Hematopoietic multipotent progenitor cell treated with erythropoietin and hydrocortisone succinate and interleukin-3 and kit ligand, for 15 days (in vitro differentiated cells): ENCODE data around the gene CSE1L.
"Not testable (repeated sequence)": the region's sequence is repeated elsewhere in the genome, so short reads cannot be mapped to it uniquely, and the experiment has no call there.

Experiments used
- DNase-seq: peaks from one replicate; pipeline ENCODE4 v3.0.0-alpha.2; 2015; ENCODE audit warnings: low spot score

Gene CSE1L

DNA sequence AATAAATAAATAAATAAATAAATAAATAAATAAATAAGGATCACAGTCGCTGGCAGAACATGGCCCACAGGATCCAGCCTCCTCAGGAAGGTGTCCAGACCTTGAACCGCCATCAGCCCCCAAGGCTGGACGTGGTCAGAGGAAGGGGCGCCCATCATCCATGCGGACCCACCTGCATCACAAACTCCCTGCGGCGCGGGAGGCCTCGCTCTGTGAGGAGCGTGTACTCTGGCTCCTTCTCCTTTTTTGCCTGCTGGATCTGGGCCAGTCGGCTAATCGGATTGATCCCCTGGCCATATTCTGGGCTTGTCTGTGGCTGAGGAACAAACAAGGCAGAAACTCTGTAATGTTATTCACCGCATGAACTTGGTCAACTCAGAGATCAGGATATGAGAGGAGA is 76.8 kb downstream of the CSE1L start:
- DNase-seq, result no peak

GRCh38 chr20:49123982-49124381 is 77.9 kb downstream of the CSE1L start:
- DNase-seq, result no peak

- DNase-seq, result peak; percentile 77
Observed at GRCh38 chr20:49132995-49133478, 86.9 kb downstream of the CSE1L start.

DNA sequence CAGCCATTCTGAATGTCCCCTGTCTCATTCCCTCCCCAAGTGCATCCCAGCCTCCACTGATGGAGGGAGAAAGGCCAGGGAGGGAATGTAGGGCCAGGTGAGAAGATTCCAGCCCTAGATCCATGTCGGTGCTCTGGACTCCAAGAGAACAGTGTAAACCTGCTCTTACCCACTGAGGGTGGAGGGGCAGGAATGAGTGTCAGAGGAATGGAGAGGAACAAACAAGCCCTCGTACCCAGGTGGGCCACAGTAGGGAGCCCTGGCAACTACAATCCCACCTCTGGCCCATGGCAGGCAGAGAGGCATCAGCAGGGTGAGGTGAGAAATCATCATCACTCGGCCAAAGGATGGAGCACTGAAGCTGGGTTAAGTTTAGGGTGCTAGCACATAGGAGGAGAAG is 87.5 kb downstream of the CSE1L start:
- DNase-seq, result no peak

- not testable (repeated sequence) for DNase-seq
Observed at GRCh38 chr20:49134797-49135196, 88.7 kb downstream of the CSE1L start.

DNA sequence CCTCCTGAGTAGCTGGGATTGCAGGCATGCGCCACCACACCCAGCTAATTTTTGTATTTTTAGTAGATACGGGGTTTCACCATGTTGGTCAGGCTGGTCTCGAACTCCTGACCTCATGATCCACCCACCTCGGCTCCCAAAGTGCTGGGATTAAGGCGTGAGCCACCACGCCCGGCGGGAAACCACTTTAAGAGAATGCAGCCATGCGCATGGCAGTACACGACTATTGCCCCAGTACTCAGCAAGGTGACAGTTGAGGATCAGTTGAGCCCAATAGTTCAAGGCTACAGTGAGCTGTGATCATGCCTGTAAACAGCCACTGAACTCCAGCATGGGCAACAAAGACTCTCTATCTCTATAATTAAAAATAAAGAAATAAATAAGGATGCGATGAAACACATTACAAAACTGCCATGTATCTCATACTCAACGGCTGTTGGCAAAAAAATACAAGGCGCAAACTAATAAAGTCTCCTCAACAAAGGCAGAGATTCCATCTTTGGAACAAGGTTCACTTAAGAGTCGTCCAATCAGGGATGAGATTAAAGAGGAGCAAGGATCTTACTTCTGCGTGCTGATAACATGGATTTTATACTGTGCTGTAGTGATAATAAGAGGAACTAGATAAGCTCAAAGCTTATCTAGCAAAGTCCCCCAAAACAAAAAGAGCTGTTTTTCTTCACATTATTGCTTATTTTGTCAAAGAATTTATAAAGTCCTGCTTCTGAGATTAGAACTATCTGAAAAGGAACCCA is 90.9 kb downstream of the CSE1L start:
- no peak for DNase-seq

GRCh38 chr20:49138431-49138830 is 92.3 kb downstream of the CSE1L start:
- DNase-seq, result no peak

GRCh38 chr20:49140411-49140810 is 94.3 kb downstream of the CSE1L start:
- no peak for DNase-seq

- DNase-seq, result no peak
Observed at GRCh38 chr20:49140834-49141233, 94.7 kb downstream of the CSE1L start.
